Neuronal stem cell (in vitro differentiated cells): Measurements from ENCODE around the gene DNM3.
A peak's percentile ranks its signal among the peaks of the same experiment; 100 is the strongest.

Source experiments
- DNase-seq: peaks from one replicate; pipeline ENCODE4 v3.0.0-alpha.2; 2013; ENCODE audit warnings: low spot score
- H2AFZ ChIP-seq: one replicate; pipeline ENCODE4 v1.6.1; 2013; ENCODE audit warnings: mild to moderate bottlenecking, low read length, inconsistent platforms
- H2AK5ac ChIP-seq: 2 replicates; pipeline ENCODE4 v1.6.1; 2013; ENCODE audit warnings: low read depth, mild to moderate bottlenecking, inconsistent platforms, low read length, moderate library complexity, mixed read lengths
- H2BK120ac ChIP-seq: 2 replicates; pipeline ENCODE4 v1.6.1; 2013; ENCODE audit warnings: low read depth, mild to moderate bottlenecking, inconsistent platforms, low read length, moderate library complexity, mixed read lengths
- H2BK12ac ChIP-seq: one replicate; pipeline ENCODE4 v1.6.1; 2013; ENCODE audit warnings: low read length, inconsistent platforms
- H2BK15ac ChIP-seq: 2 replicates; pipeline ENCODE4 v1.6.1; 2013; ENCODE audit warnings: mild to moderate bottlenecking, low read length, inconsistent platforms, mixed read lengths
- H2BK5ac ChIP-seq: one replicate; pipeline ENCODE4 v1.6.1; 2013; ENCODE audit warnings: inconsistent platforms, mild to moderate bottlenecking, low read length, moderate library complexity
- H3K14ac ChIP-seq: one replicate; pipeline ENCODE4 v1.6.1; 2013; ENCODE audit warnings: low read length, inconsistent platforms
- H3K18ac ChIP-seq: 2 replicates; pipeline ENCODE4 v1.6.1; 2013; ENCODE audit warnings: low read length, inconsistent platforms
- H3K23ac ChIP-seq: 2 replicates; pipeline ENCODE4 v1.6.1; 2013; ENCODE audit warnings: low read depth, mild to moderate bottlenecking, mixed read lengths, low read length, inconsistent platforms; ENCODE audit not compliant: poor library complexity
- H3K27ac ChIP-seq: replicated peaks from 3 replicates; pipeline ENCODE4 v1.5.1; 2013; ENCODE audit warnings: low read length, inconsistent platforms
- H3K27me3 ChIP-seq, 3 experiments: 2 replicates each; pipeline ENCODE4 v1.6.1; 2013; ENCODE audit warnings: low read length in 3 of 3, mild to moderate bottlenecking in 2 of 3, inconsistent platforms in 1 of 3, low read depth in 1 of 3, mixed read lengths in 1 of 3, moderate library complexity in 1 of 3; ENCODE audit not compliant: control insufficient read depth in 3 of 3, insufficient read depth in 3 of 3
- H3K36me3 ChIP-seq, 2 donors: replicated peaks in 1 of 2; 2 replicates each; pipeline ENCODE4 v1.6.1; 2013; ENCODE audit warnings: low read length in 2 of 2; ENCODE audit not compliant: control insufficient read depth in 2 of 2, insufficient read depth in 2 of 2
- H3K4ac ChIP-seq: 2 replicates; pipeline ENCODE4 v1.6.1; 2013; ENCODE audit warnings: inconsistent platforms, mild to moderate bottlenecking, low read length, moderate library complexity
- H3K4me1 ChIP-seq, 2 donors: 1 replicate in 1 of 2; 2 replicates in 1 of 2; pipeline ENCODE4 v1.6.1; 2013; ENCODE audit warnings: low read length in 2 of 2, low read depth in 1 of 2; ENCODE audit not compliant: control insufficient read depth in 2 of 2, insufficient read depth in 1 of 2
- H3K4me2 ChIP-seq: one replicate; pipeline ENCODE4 v1.6.1; 2013; ENCODE audit warnings: mild to moderate bottlenecking, low read length, inconsistent platforms; ENCODE audit not compliant: insufficient read depth, poor library complexity, severe bottlenecking
- H3K4me3 ChIP-seq, 2 donors: 2 replicates each; pipeline ENCODE4 v1.5.1; 2013; ENCODE audit warnings: low read length in 2 of 2, mild to moderate bottlenecking in 2 of 2, inconsistent platforms in 1 of 2, moderate library complexity in 1 of 2
- H3K79me1 ChIP-seq: one replicate; pipeline ENCODE4 v1.6.1; 2013; ENCODE audit warnings: low read depth, mild to moderate bottlenecking, inconsistent platforms, low read length, moderate library complexity
- H3K9ac ChIP-seq: one replicate; pipeline ENCODE4 v1.6.1; 2013; ENCODE audit warnings: mild to moderate bottlenecking, low read depth, low read length, inconsistent platforms; ENCODE audit not compliant: poor library complexity
- H3K9me3 ChIP-seq, 2 donors: replicated peaks in 1 of 2; 2 replicates each; pipeline versions ENCODE3 to v1.6.1; 2013; ENCODE audit warnings: low read length in 2 of 2, mild to moderate bottlenecking in 2 of 2, inconsistent platforms in 1 of 2, low read depth in 1 of 2, mixed read lengths in 1 of 2, moderate library complexity in 1 of 2; ENCODE audit not compliant: control insufficient read depth in 2 of 2, insufficient read depth in 1 of 2
- H4K8ac ChIP-seq: one replicate; pipeline ENCODE4 v1.6.1; 2013; ENCODE audit warnings: low read depth, mild to moderate bottlenecking, inconsistent platforms, low read length, moderate library complexity
- H4K91ac ChIP-seq: one replicate; pipeline ENCODE4 v1.6.1; 2013; ENCODE audit warnings: low read length, low read depth, mild to moderate bottlenecking, inconsistent platforms; ENCODE audit not compliant: poor library complexity
- WGBS, 2 donors: extraction: QIAGEN DNeasy Blood & Tissue Kit; methylation state at CpG; one replicate each; pipeline ENCODE4 v1.1.7; 2013; ENCODE audit warnings: missing lambda C conversion rate in 2 of 2, mixed read lengths in 1 of 2; ENCODE audit not compliant: insufficient read length in 2 of 2, insufficient replicate concordance in 1 of 2; ENCODE audit errors: extremely low coverage in 2 of 2; 5-methylcytosine and 5-hydroxymethylcytosine counted together

DNM3 gene

GRCh38 chr1:172203135-172203823, 362.0 kb downstream of the DNM3 start:
- H2AFZ ChIP-seq: no peak overlapping the region
- H3K18ac ChIP-seq: peak overlapping the region; percentile 5
- H3K14ac ChIP-seq: no peak overlapping the region
- no CpG with 5 or more reads among the region's 8 CpGs for WGBS, 2 donors
- no peak overlapping the region for H3K4ac ChIP-seq
- H3K79me1 ChIP-seq: no peaks in the 10 kb centered on the region
- no peaks in the 10 kb centered on the region for H3K27me3 ChIP-seq
- H2BK120ac ChIP-seq: no peak overlapping the region
- no peak overlapping the region for H4K91ac ChIP-seq
- H2BK12ac ChIP-seq: no peak overlapping the region
- H4K8ac ChIP-seq: no peak overlapping the region
- no peak overlapping the region for H3K27ac ChIP-seq
- H2BK15ac ChIP-seq: no peak overlapping the region
- no peak overlapping the region for H3K4me2 ChIP-seq
- no peak overlapping the region for H2BK5ac ChIP-seq
- no peak overlapping the region for H3K4me3 ChIP-seq
- H3K9ac ChIP-seq: no peak overlapping the region
- H3K4me1 ChIP-seq: peaks cover 0 to 2% of the 10 kb centered on the region in 2 donors
- H3K23ac ChIP-seq: no peak overlapping the region
- no peaks in the 10 kb centered on the region for H3K9me3 ChIP-seq
- H3K36me3 ChIP-seq: no peaks in the 10 kb centered on the region
- no peak for DNase-seq
- H2AK5ac ChIP-seq: no peak overlapping the region

- no peaks in the 10 kb centered on the region for H3K9me3 ChIP-seq
- H3K4me1 ChIP-seq: peaks cover 0 to 2% of the 10 kb centered on the region in 2 donors
- no peak for DNase-seq
- H3K23ac ChIP-seq: no peak overlapping the region
- H3K9ac ChIP-seq: no peak overlapping the region
- H4K91ac ChIP-seq: no peak overlapping the region
- no peak overlapping the region for H3K18ac ChIP-seq
- no peak overlapping the region for H4K8ac ChIP-seq
- H3K4me2 ChIP-seq: no peak overlapping the region
- H3K27me3 ChIP-seq: no peaks in the 10 kb centered on the region
- no peak overlapping the region for H3K4me3 ChIP-seq
- H2AFZ ChIP-seq: no peak overlapping the region
- no peak overlapping the region for H3K4ac ChIP-seq
- H3K36me3 ChIP-seq: no peaks in the 10 kb centered on the region
- no peak overlapping the region for H2BK120ac ChIP-seq
- no peaks in the 10 kb centered on the region for H3K79me1 ChIP-seq
- no peak overlapping the region for H3K14ac ChIP-seq
- H2BK15ac ChIP-seq: no peak overlapping the region
- no peak overlapping the region for H2BK12ac ChIP-seq
- no peak overlapping the region for H2BK5ac ChIP-seq
- H2AK5ac ChIP-seq: no peak overlapping the region
- no peak overlapping the region for H3K27ac ChIP-seq
Observed at GRCh38 chr1:172203902-172204301, 362.6 kb downstream of the DNM3 start.

DNA sequence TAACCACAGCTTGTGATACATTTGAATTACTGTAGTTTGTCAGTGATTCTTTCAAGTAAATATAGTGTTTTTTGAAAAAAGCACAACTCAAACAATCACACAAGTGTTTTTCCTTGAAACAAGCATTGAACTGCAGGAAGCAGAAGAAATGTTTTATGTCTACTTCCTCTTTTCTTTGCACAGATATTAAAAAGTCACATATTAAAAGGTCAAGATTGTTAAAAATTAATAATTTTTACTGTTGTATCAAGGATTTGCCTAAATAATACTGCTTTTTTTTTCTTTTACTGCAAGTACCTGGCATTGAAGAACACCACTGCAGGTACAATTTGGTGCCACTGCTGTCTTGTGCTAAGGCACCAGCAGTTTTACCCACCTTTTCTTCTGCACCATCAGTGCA, 365.0 kb downstream of the DNM3 start:
- Histone ChIP-seq H3K79me1 (no peaks in the 10 kb centered on the region), H3K9ac (no peak overlapping the region), H4K91ac (no peak overlapping the region), H3K23ac (no peak overlapping the region), H3K4me3 (no peak overlapping the region), H3K4ac (no peak overlapping the region), H2BK120ac (no peak overlapping the region), H3K4me1 (peaks cover 0 to 2% of the 10 kb centered on the region in 2 donors), H3K9me3 (no peaks in the 10 kb centered on the region), H2BK15ac (no peak overlapping the region), H2AFZ (no peak overlapping the region), H3K27ac (no peak overlapping the region), H3K36me3 (no peaks in the 10 kb centered on the region), H3K27me3 (no peaks in the 10 kb centered on the region), H3K14ac (no peak overlapping the region), H2AK5ac (no peak overlapping the region), H4K8ac (no peak overlapping the region), H3K4me2 (no peak overlapping the region), H3K18ac (no peak overlapping the region), H2BK12ac (no peak overlapping the region), H2BK5ac (no peak overlapping the region)
- DNase-seq: no peak

- Histone ChIP-seq H3K4ac (no peak overlapping the region), H3K18ac (no peak overlapping the region), H2BK12ac (no peak overlapping the region), H2AK5ac (no peak overlapping the region), H2BK5ac (no peak overlapping the region), H3K9ac (no peak overlapping the region), H4K8ac (no peak overlapping the region), H3K4me2 (no peak overlapping the region), H3K4me3 (no peak overlapping the region), H2AFZ (no peak overlapping the region), H3K14ac (no peak overlapping the region), H3K79me1 (no peaks in the 10 kb centered on the region), H3K27ac (no peak overlapping the region), H2BK120ac (no peak overlapping the region), H3K36me3 (no peaks in the 10 kb centered on the region), H3K9me3 (no peaks in the 10 kb centered on the region), H3K4me1 (no peaks in the 10 kb centered on the region), H3K27me3 (no peaks in the 10 kb centered on the region), H3K23ac (no peak overlapping the region), H2BK15ac (no peak overlapping the region), H4K91ac (no peak overlapping the region)
- WGBS, 2 donors: no CpG with 5 or more reads among the region's 4 CpGs
- no peak for DNase-seq
Observed at GRCh38 chr1:172208635-172209034, 367.3 kb downstream of the DNM3 start.
